DND-41 (cell line): ENCODE data around the gene FXYD5.

Source experiments
- ATAC-seq: fragments of 200-7000 bp; cut with Tn5 transposase; 3 replicates; pipeline ENCODE4 v1.9.1; 2021; ENCODE audit warnings: low read depth; ENCODE audit not compliant: insufficient read depth
- DNase-seq: peaks from one replicate; pipeline ENCODE4 v3.0.0-alpha.2; 2020
- H2AFZ ChIP-seq: 2 replicates; pipeline ENCODE4 v1.6.0; 2012; ENCODE audit warnings: low read depth, low read length
- H3K27ac ChIP-seq: 2 replicates; pipeline ENCODE4 v1.5.1; 2012; ENCODE audit warnings: low read length, inconsistent platforms
- H3K27me3 ChIP-seq: fragments of 200-600 bp; sonication (generic); 2 replicates; pipeline ENCODE4 v1.6.0; 2012; ENCODE audit warnings: low read length, mild to moderate bottlenecking, inconsistent platforms; ENCODE audit not compliant: insufficient read depth, poor library complexity
- H3K36me3 ChIP-seq: 2 replicates; pipeline ENCODE4 v1.5.1; 2012; ENCODE audit warnings: low read length, inconsistent platforms; ENCODE audit not compliant: insufficient read depth
- H3K4me1 ChIP-seq: 2 replicates; pipeline ENCODE4 v1.5.1; 2012; ENCODE audit warnings: mild to moderate bottlenecking, low read length; ENCODE audit not compliant: insufficient read depth
- H3K4me2 ChIP-seq: 2 replicates; pipeline ENCODE4 v1.6.0; 2012; ENCODE audit warnings: mild to moderate bottlenecking, moderate library complexity, low read length, inconsistent platforms; ENCODE audit not compliant: insufficient read depth
- H3K4me3 ChIP-seq, 2 experiments: fragments of 200-600 bp in 1 of 2; shearing (Covaris generic) in 1 of 2; 2 replicates each; pipeline ENCODE4 v1.5.1; 2012 to 2016; ENCODE audit warnings: inconsistent platforms in 2 of 2, low read length in 2 of 2, mild to moderate bottlenecking in 2 of 2, low read depth in 1 of 2, moderate library complexity in 1 of 2
- H3K79me2 ChIP-seq: 2 replicates; pipeline ENCODE4 v1.6.0; 2012; ENCODE audit warnings: low read length, inconsistent platforms; ENCODE audit not compliant: insufficient read depth
- H3K9ac ChIP-seq: 2 replicates; pipeline ENCODE4 v1.6.0; 2012; ENCODE audit warnings: low read depth, mild to moderate bottlenecking, inconsistent platforms, low read length, moderate library complexity
- H3K9me3 ChIP-seq: 2 replicates; pipeline ENCODE4 v1.5.1; 2012; ENCODE audit warnings: low read length, moderate library complexity, mild to moderate bottlenecking, inconsistent platforms; ENCODE audit not compliant: insufficient read depth, severe bottlenecking
- H4K20me1 ChIP-seq: 2 replicates; pipeline ENCODE4 v1.6.0; 2012; ENCODE audit warnings: low read length; ENCODE audit not compliant: insufficient read depth
- EZH2 ChIP-seq: IDR thresholded peaks from 3 replicates; pipeline ENCODE4 v1.6.1; 2012; ENCODE audit warnings: borderline replicate concordance, low read depth, mild to moderate bottlenecking, moderate library complexity, low read length, inconsistent platforms; ENCODE audit not compliant: severe bottlenecking
- TF ChIP-seq, protein P1 (sequence below): IDR thresholded peaks from 2 replicates; pipeline ENCODE4 v1.5.1; 2012; ENCODE audit warnings: borderline replicate concordance, low read length, moderate library complexity, mild to moderate bottlenecking; ENCODE audit not compliant: poor library complexity, severe bottlenecking; ENCODE audit errors: extremely low read depth

Gene FXYD5

DNA sequence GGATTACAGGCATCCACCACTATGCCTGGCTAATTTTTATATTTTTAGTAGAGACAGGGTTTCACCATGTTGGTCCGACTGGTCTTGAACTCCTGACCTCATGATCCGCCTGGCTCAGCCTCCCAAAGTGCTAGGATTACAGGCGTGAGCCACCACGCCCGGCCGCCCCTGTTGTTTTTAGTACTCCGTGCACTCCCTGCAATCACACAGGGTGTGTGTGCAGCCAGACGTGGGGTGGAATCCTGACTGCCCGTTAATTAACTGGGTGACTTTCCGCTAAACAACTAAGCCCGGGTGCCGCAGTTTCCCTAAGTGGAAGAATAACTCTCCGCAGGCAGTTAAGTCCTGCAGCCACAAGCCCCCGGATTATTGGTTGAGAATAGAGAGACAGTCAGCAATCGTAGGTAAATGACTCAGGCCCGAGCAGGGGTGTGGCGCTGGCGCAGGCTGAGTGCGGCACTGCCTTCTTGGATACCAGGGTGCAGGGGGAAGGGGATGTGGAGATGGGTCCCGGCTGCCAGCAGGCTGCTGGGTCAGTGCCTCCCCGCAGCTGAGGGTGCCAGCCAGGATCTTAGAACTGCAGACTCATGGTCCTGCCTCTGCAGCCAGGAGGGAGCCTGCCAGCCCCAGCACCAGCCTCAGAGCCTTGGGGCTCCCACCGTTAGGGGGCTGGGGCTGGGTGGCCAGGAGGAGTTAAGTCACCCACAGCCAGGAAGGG is 45.0 kb upstream of the FXYD5 start:
- Histone ChIP-seq H3K9ac (no peak overlapping the region), H2AFZ (no peak overlapping the region), H3K4me3 (no peak overlapping the region), H3K4me1 (no peaks in the 10 kb centered on the region), H3K9me3 (no peaks in the 10 kb centered on the region), H3K4me2 (no peak overlapping the region), H3K36me3 (no peaks in the 10 kb centered on the region), H4K20me1 (no peaks in the 10 kb centered on the region), H3K27me3 (no peaks in the 10 kb centered on the region), H3K79me2 (no peaks in the 10 kb centered on the region), H3K27ac (no peak overlapping the region)
- no peak for ATAC-seq
- TF ChIP-seq EZH2 = no peak
- TF ChIP-seq, protein P1, sequence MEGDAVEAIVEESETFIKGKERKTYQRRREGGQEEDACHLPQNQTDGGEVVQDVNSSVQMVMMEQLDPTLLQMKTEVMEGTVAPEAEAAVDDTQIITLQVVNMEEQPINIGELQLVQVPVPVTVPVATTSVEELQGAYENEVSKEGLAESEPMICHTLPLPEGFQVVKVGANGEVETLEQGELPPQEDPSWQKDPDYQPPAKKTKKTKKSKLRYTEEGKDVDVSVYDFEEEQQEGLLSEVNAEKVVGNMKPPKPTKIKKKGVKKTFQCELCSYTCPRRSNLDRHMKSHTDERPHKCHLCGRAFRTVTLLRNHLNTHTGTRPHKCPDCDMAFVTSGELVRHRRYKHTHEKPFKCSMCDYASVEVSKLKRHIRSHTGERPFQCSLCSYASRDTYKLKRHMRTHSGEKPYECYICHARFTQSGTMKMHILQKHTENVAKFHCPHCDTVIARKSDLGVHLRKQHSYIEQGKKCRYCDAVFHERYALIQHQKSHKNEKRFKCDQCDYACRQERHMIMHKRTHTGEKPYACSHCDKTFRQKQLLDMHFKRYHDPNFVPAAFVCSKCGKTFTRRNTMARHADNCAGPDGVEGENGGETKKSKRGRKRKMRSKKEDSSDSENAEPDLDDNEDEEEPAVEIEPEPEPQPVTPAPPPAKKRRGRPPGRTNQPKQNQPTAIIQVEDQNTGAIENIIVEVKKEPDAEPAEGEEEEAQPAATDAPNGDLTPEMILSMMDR = no peak
- no peak for DNase-seq

DNA sequence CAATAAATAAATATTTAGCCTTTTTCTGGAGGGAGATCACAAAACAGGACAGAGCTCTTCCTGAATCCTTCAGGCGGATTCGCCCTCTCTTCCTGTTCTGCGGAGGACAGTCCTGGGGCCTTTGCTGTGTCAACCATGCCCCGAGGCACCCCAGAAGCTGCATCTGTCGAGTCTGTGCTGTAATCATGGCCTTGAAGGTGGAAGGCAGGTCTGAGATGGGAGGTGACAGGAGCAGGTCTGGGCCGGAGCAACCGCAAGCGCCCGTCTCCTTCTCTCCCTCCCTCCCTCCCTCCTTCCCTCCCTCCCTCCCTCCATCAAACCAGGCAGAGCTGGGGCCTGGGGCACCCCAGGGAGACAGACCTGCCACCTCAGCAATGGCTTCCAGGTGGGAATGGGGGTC is 43.6 kb upstream of the FXYD5 start:
- Histone ChIP-seq H3K27ac (no peak overlapping the region), H3K27me3 (no peaks in the 10 kb centered on the region), H2AFZ (no peak overlapping the region), H4K20me1 (0 out of 2 replicates have a peak, but pooled peaks cover 4% of the 10 kb centered on the region), H3K9me3 (no peaks in the 10 kb centered on the region), H3K4me3 (no peak overlapping the region), H3K36me3 (no peaks in the 10 kb centered on the region), H3K4me1 (no peaks in the 10 kb centered on the region), H3K79me2 (no peaks in the 10 kb centered on the region), H3K9ac (no peak overlapping the region), H3K4me2 (no peak overlapping the region)
- no peak for TF ChIP-seq EZH2
- TF ChIP-seq, protein P1 = no peak
- DNase-seq = no peak
- no peak for ATAC-seq

DNA sequence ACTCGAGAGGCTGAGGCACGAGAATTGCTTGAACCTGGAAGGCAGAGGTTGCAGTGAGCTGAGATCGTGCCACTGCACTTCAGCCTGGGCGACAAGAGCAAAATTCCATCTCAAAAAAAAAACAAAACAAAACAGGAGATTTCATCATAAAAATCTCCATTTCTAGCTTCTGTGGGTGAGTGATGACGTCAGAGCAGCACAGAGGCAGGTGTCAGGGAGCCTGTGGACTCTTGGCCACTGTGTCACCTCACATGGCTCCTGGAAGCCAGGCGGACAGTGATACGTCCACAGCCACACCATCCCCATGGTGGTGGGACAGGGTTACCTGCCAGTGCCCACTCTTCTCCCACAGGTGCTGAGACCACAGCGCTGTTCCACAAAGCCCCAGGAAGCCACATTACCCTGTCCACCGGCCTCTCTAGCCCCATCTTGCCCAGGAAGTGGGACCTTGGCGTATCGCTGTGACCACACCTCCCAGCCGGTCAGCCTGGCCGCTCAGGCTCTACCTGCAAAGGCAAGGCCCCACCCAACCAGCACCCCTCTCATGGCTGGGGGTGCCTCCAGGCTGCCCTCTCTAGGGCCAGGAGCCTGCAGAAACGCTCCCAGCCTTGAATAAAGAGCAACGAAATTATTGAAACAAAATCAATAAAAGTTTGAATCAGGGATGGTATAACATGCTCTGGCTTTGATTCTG is 41.4 kb upstream of the FXYD5 start:
- Histone ChIP-seq H3K4me3 (no peak overlapping the region), H3K4me1 (no peaks in the 10 kb centered on the region), H3K9ac (no peak overlapping the region), H3K79me2 (no peaks in the 10 kb centered on the region), H3K9me3 (no peaks in the 10 kb centered on the region), H4K20me1 (0 out of 2 replicates have a peak, but pooled peaks cover 4% of the 10 kb centered on the region), H3K4me2 (no peak overlapping the region), H3K27ac (no peak overlapping the region), H3K36me3 (no peaks in the 10 kb centered on the region), H3K27me3 (no peaks in the 10 kb centered on the region), H2AFZ (no peak overlapping the region)
- DNase-seq (no peak), ATAC-seq (no peak)
- TF ChIP-seq, protein P1 = no peak
- no peak for TF ChIP-seq EZH2
